Natural killer cell (primary cell): ENCODE measurements around the gene MET. TPM values are rescaled to one million over a fixed set of nuclear protein-coding genes. Genes with fewer than 3 reads are reported as not detected.

Experiments
- ATAC-seq, 3 donors: fragments of 150-1000 bp in 2 of 3; fragments of 200-7000 bp in 1 of 3; cut with Tn5 transposase; 1 replicate in 1 of 3; 2 replicates in 2 of 3; pipeline ENCODE4 v1.10.0; 2021; ENCODE audit warnings: mild to moderate bottlenecking in 2 of 3, moderate library complexity in 2 of 3
- DNase-seq, 2 donors: peaks; one replicate each; pipeline versions ENCODE4 v3.0.0 to v3.0.0-alpha.2; 2013 to 2021; ENCODE audit warnings: mixed read lengths in 1 of 2
- H3K27ac ChIP-seq: one replicate; pipeline ENCODE4 v1.5.1; 2013; ENCODE audit warnings: mild to moderate bottlenecking, low read length
- H3K27me3 ChIP-seq: one replicate; pipeline ENCODE4 v1.6.1; 2013; ENCODE audit warnings: low read length; ENCODE audit not compliant: control insufficient read depth, insufficient read depth
- H3K36me3 ChIP-seq: one replicate; pipeline ENCODE4 v1.6.1; 2013; ENCODE audit warnings: low read length; ENCODE audit not compliant: control insufficient read depth, insufficient read depth
- H3K4me1 ChIP-seq: one replicate; pipeline ENCODE4 v1.6.1; 2013; ENCODE audit warnings: low read length; ENCODE audit not compliant: control insufficient read depth, insufficient read depth
- H3K4me3 ChIP-seq: one replicate; pipeline ENCODE4 v1.5.1; 2013; ENCODE audit warnings: low read length
- H3K9me3 ChIP-seq: one replicate; pipeline ENCODE4 v1.6.1; 2013; ENCODE audit warnings: low read length; ENCODE audit not compliant: control insufficient read depth, insufficient read depth
- H3K27ac Mint-ChIP-seq, 2 donors: one replicate each; pipeline ENCODE4 v1.8.0; 2022; ENCODE audit warnings: mild to moderate bottlenecking in 2 of 2, mixed read lengths in 2 of 2, moderate library complexity in 1 of 2
- H3K27me3 Mint-ChIP-seq, 2 donors: one replicate each; pipeline ENCODE4 v1.8.0; 2022; ENCODE audit warnings: low read depth in 2 of 2, mixed read lengths in 2 of 2
- H3K36me3 Mint-ChIP-seq: one replicate; pipeline ENCODE4 v1.8.0; 2022; ENCODE audit warnings: mixed read lengths
- H3K4me1 Mint-ChIP-seq, 2 donors: one replicate each; pipeline ENCODE4 v1.8.0; 2022; ENCODE audit warnings: mixed read lengths in 2 of 2
- H3K4me3 Mint-ChIP-seq: one replicate; pipeline ENCODE4 v1.8.0; 2022; ENCODE audit warnings: mild to moderate bottlenecking, moderate library complexity, mixed read lengths
- H3K9me3 Mint-ChIP-seq, 2 donors: one replicate each; pipeline ENCODE4 v1.8.0; 2022; ENCODE audit warnings: mixed read lengths in 2 of 2
- WGBS: methylation state at CpG from one replicate; pipeline ENCODE4 v1.1.7; 2013; ENCODE audit warnings: missing lambda C conversion rate; ENCODE audit not compliant: insufficient coverage; 5-methylcytosine and 5-hydroxymethylcytosine counted together
- intact Hi-C: fragments of 100-400 bp; cut with micrococcal nuclease; formaldehyde crosslinking; loops from one replicate; pipeline ENCODE4 v1.14.2; 2022
- total RNA-seq, 4 donors: library from RNA; stranded (reverse); fragments of 120-200 nt in 1 of 4; gene quantifications; one replicate each; pipeline versions ENCODE4 v1.2.3 to v1.2.4, GENCODE V29; 2013 to 2022
- TF ChIP-seq, protein P1 (sequence below): fragments of 200-600 bp; IDR thresholded peaks from one replicate; pipeline ENCODE4 v1.8.0; 2022; ENCODE audit warnings: antibody characterized with exemption

The MET gene
- total RNA-seq, 3 donors from 2014 or later (not counting 1 experiment from before 2014, with no cell fraction given), result 0.16 TPM; not detected in 2

DNA sequence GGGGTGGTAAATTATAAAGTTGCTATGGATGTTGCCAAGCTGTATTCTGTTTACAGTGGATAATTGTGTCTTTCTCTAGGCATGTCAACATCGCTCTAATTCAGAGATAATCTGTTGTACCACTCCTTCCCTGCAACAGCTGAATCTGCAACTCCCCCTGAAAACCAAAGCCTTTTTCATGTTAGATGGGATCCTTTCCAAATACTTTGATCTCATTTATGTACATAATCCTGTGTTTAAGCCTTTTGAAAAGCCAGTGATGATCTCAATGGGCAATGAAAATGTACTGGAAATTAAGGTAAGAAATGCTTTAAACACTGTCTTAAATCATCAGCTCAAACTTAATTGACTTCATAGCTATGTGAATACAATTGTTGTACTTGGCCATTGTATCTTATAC, 91.0 kb downstream of the MET start:
- Histone ChIP-seq H3K27me3 (no peaks in the 10 kb centered on the region), H3K9me3 (no peaks in the 10 kb centered on the region), H3K4me1 (no peaks in the 10 kb centered on the region), H3K4me3 (no peak overlapping the region), H3K27ac (no peak overlapping the region), H3K36me3 (no peaks in the 10 kb centered on the region)
- DNase-seq (no peak), ATAC-seq (no peak)
- intact Hi-C loops, result no loop called here
- Mint-ChIP-seq H3K9me3 (no peaks in the 10 kb centered on the region), H3K27ac (no peak overlapping the region), H3K36me3 (no peaks in the 10 kb centered on the region), H3K27me3 (no peaks in the 10 kb centered on the region), H3K4me1 (no peaks in the 10 kb centered on the region), H3K4me3 (no peak overlapping the region)
- WGBS, result 77% methylated on average over 1 of the region's 1 CpG
- TF ChIP-seq, protein P1, sequence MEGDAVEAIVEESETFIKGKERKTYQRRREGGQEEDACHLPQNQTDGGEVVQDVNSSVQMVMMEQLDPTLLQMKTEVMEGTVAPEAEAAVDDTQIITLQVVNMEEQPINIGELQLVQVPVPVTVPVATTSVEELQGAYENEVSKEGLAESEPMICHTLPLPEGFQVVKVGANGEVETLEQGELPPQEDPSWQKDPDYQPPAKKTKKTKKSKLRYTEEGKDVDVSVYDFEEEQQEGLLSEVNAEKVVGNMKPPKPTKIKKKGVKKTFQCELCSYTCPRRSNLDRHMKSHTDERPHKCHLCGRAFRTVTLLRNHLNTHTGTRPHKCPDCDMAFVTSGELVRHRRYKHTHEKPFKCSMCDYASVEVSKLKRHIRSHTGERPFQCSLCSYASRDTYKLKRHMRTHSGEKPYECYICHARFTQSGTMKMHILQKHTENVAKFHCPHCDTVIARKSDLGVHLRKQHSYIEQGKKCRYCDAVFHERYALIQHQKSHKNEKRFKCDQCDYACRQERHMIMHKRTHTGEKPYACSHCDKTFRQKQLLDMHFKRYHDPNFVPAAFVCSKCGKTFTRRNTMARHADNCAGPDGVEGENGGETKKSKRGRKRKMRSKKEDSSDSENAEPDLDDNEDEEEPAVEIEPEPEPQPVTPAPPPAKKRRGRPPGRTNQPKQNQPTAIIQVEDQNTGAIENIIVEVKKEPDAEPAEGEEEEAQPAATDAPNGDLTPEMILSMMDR, result no peak

DNA sequence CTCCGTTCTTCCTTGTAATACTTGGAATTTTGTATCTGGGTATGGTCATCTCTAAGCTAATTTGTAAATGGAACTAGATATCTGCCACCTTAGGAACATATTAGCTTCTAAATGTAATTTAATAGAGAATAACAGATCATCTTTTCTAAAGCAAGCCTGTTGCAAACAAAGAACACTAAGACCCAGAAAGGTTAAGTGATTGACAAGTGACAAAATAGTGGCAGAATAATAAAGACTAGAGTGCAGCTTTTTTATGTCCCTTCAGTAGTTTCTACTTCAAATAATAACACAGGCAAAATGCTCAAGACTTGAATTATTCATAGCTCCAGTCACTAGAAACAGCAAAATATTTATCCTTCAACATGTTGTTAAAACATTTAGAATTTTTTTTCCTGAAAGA, 91.7 kb downstream of the MET start:
- no peak for ATAC-seq
- TF ChIP-seq, protein P1, result no peak
- H3K9me3 ChIP-seq, result no peaks in the 10 kb centered on the region

DNA sequence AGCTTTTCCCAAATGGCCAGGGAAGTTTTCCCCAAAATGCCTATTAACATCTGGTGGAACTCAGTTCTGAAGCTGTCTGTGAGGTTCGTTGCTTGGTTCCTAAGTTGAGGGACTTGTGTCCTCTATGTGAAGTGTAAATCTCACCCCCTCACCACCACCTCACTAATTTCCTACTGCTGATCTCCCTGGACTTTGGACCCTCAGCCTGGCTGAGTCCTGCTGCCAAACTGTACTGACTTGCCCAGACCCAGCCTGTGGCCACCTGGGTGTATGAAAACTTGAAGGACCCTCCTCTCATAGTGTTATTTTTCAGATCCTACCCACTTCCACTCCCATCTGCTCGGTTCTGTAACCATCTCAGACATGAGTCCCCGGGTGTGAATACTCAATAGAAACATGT, 94.9 kb downstream of the MET start:
- H3K36me3 ChIP-seq, result no peaks in the 10 kb centered on the region

More for the DNA sequence above, 91.7 kb downstream of the MET start:
- Mint-ChIP-seq H3K36me3 (no peaks in the 10 kb centered on the region), H3K4me3 (no peak overlapping the region), H3K4me1 (no peaks in the 10 kb centered on the region), H3K27me3 (peaks cover 0 to 2% of the 10 kb centered on the region in 2 donors), H3K27ac (no peak overlapping the region), H3K9me3 (no peaks in the 10 kb centered on the region)
- intact Hi-C loops, result no loop called here
- H3K36me3 ChIP-seq, result no peaks in the 10 kb centered on the region
- no CpG with 5 or more reads among the region's 1 CpG for WGBS
- no peaks in the 10 kb centered on the region for H3K27me3 ChIP-seq
- no peak for DNase-seq
- no peak overlapping the region for H3K27ac ChIP-seq
- H3K4me1 ChIP-seq, result no peaks in the 10 kb centered on the region
- no peak overlapping the region for H3K4me3 ChIP-seq

DNA sequence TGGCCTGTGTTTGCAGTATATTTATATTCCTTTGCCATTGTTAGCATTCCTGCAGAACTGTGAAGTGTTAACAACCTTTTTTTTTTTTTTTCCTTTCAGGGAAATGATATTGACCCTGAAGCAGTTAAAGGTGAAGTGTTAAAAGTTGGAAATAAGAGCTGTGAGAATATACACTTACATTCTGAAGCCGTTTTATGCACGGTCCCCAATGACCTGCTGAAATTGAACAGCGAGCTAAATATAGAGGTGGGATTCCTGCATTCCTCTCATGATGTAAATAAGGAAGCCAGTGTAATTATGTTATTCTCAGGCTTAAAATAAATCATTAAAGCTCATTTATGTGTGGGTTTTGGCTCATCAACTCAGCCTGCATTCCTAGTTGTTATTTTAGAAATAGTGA, 97.5 kb downstream of the MET start:
- no peak for ATAC-seq

More for the DNA sequence above, 94.9 kb downstream of the MET start:
- ATAC-seq (no peak), DNase-seq (no peak)
- Mint-ChIP-seq H3K36me3 (no peaks in the 10 kb centered on the region), H3K27ac (no peak overlapping the region), H3K4me3 (no peak overlapping the region), H3K27me3 (peaks cover 9 to 15% of the 10 kb centered on the region in 2 donors), H3K9me3 (no peaks in the 10 kb centered on the region), H3K4me1 (no peaks in the 10 kb centered on the region)
- no peaks in the 10 kb centered on the region for H3K9me3 ChIP-seq
- no peak overlapping the region for H3K27ac ChIP-seq
- H3K27me3 ChIP-seq, result no peaks in the 10 kb centered on the region
- intact Hi-C loops, result no loop called here
- WGBS, result 82% methylated on average over 2 of the region's 3 CpGs
- H3K4me3 ChIP-seq, result no peak overlapping the region
- TF ChIP-seq, protein P1, result no peak
- H3K4me1 ChIP-seq, result no peaks in the 10 kb centered on the region

More for the DNA sequence above, 97.5 kb downstream of the MET start:
- Mint-ChIP-seq H3K4me1 (no peaks in the 10 kb centered on the region), H3K36me3 (no peaks in the 10 kb centered on the region), H3K27me3 (peaks cover 17 to 33% of the 10 kb centered on the region in 2 donors), H3K4me3 (no peak overlapping the region), H3K27ac (no peak overlapping the region), H3K9me3 (no peaks in the 10 kb centered on the region)
- TF ChIP-seq, protein P1, result no peak
- Histone ChIP-seq H3K27ac (no peak overlapping the region), H3K4me1 (no peaks in the 10 kb centered on the region), H3K36me3 (no peaks in the 10 kb centered on the region), H3K4me3 (no peak overlapping the region), H3K9me3 (no peaks in the 10 kb centered on the region), H3K27me3 (no peaks in the 10 kb centered on the region)
- 86% methylated on average over 1 of the region's 3 CpGs for WGBS
- intact Hi-C loops, result no loop called here
- DNase-seq, result no peak
